ENCODE measurements around the gene MATN3. TPM values are rescaled to one million over a fixed set of nuclear protein-coding genes. Genes with fewer than 3 reads are reported as not detected.

The MATN3 gene
- total RNA-seq, 1 experiment from 2014 or later, result 3.5 TPM

DNA sequence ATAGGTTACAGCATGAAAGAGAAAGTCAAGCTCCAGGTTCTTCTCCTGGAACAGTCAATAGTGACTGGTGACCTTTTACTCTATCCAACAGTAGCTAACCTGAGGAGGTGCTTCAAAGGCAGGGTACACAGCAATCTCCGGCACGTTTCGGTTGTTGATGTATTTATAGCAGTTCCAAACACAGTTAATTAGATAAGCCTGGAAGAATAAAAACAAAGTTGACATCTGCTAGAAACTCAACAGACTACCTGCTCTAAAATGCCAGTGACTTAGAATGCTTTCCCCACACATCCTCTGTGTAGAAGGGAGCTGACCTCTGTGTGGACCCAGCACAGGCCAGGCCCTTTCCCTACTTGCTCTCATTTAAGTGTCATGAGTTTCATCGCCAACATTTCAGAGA, 21.8 kb upstream of the MATN3 start:
- DNase-seq (ENCODE audit: low read depth, low spot score) (no peak), ATAC-seq (no peak)
- Histone ChIP-seq H3K27me3 (ENCODE audit: control insufficient read depth, insufficient read depth, low read length) (no peaks in the 10 kb centered on the region), H3K9me3 (ENCODE audit: control insufficient read depth, insufficient read depth, low read depth, low read length) (no peaks in the 10 kb centered on the region), H3K36me3 (ENCODE audit: control insufficient read depth, insufficient read depth, low read length) (peaks cover 15% of the 10 kb centered on the region), H3K27ac (ENCODE audit: low read length) (no peak overlapping the region), H3K4me3 (ENCODE audit: low read depth in 2 of 2, low read length in 2 of 2) (no peak overlapping the region), H3K4me1 (ENCODE audit: control insufficient read depth, insufficient read depth, low read length) (no peaks in the 10 kb centered on the region)
- in situ Hi-C loops (cut with HindIII; ENCODE audit: low pct_unique_long_range_greater_than_20kb, low sequenced_read_pairs) (no loop called here), intact Hi-C loops (cut with micrococcal nuclease; ENCODE audit: unreplicated experiment) (no loop called here)
- CTCF ChIA-PET, result no interaction called here
- POLR2A ChIA-PET, result interaction anchor here (0.6 kb wide), 1 partner anchor 44 kb away, joined by 3 read pairs; no protein-coding TSS in a partner anchor
- TF ChIP-seq, protein P1, sequence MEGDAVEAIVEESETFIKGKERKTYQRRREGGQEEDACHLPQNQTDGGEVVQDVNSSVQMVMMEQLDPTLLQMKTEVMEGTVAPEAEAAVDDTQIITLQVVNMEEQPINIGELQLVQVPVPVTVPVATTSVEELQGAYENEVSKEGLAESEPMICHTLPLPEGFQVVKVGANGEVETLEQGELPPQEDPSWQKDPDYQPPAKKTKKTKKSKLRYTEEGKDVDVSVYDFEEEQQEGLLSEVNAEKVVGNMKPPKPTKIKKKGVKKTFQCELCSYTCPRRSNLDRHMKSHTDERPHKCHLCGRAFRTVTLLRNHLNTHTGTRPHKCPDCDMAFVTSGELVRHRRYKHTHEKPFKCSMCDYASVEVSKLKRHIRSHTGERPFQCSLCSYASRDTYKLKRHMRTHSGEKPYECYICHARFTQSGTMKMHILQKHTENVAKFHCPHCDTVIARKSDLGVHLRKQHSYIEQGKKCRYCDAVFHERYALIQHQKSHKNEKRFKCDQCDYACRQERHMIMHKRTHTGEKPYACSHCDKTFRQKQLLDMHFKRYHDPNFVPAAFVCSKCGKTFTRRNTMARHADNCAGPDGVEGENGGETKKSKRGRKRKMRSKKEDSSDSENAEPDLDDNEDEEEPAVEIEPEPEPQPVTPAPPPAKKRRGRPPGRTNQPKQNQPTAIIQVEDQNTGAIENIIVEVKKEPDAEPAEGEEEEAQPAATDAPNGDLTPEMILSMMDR (IDR thresholded peaks at IDR 0.05), result no peak
- no TSS peak for BruUV-seq (replicated peaks)

DNA sequence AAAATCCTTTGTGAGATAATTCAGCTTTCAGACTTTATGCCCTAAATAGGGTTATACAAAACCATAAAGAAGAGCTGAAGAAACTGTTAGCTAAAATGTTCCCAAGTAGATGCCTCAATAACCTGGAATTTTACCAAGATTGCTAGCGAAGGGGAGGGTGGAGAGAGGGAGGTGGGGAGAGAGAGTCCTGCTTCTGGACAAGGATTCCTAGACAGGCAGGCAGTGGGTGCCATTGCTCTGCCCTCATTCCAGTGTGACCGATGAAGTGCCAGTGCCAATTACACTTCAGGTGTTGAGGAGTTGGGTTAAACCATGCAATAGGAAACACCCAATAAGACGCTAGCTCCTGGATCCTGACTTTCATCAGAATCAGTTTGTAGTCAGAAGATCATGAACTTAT, 20.9 kb upstream of the MATN3 start:
- DNase-seq (ENCODE audit: low read depth, low spot score) (no peak), ATAC-seq (no peak)
- Histone ChIP-seq H3K27ac (ENCODE audit: low read length) (no peak overlapping the region), H3K4me3 (ENCODE audit: low read depth in 2 of 2, low read length in 2 of 2) (no peak overlapping the region), H3K36me3 (ENCODE audit: control insufficient read depth, insufficient read depth, low read length) (peaks cover 15% of the 10 kb centered on the region), H3K4me1 (ENCODE audit: control insufficient read depth, insufficient read depth, low read length) (no peaks in the 10 kb centered on the region), H3K9me3 (ENCODE audit: control insufficient read depth, insufficient read depth, low read depth, low read length) (no peaks in the 10 kb centered on the region), H3K27me3 (ENCODE audit: control insufficient read depth, insufficient read depth, low read length) (no peaks in the 10 kb centered on the region)
- TF ChIP-seq, protein P2, sequence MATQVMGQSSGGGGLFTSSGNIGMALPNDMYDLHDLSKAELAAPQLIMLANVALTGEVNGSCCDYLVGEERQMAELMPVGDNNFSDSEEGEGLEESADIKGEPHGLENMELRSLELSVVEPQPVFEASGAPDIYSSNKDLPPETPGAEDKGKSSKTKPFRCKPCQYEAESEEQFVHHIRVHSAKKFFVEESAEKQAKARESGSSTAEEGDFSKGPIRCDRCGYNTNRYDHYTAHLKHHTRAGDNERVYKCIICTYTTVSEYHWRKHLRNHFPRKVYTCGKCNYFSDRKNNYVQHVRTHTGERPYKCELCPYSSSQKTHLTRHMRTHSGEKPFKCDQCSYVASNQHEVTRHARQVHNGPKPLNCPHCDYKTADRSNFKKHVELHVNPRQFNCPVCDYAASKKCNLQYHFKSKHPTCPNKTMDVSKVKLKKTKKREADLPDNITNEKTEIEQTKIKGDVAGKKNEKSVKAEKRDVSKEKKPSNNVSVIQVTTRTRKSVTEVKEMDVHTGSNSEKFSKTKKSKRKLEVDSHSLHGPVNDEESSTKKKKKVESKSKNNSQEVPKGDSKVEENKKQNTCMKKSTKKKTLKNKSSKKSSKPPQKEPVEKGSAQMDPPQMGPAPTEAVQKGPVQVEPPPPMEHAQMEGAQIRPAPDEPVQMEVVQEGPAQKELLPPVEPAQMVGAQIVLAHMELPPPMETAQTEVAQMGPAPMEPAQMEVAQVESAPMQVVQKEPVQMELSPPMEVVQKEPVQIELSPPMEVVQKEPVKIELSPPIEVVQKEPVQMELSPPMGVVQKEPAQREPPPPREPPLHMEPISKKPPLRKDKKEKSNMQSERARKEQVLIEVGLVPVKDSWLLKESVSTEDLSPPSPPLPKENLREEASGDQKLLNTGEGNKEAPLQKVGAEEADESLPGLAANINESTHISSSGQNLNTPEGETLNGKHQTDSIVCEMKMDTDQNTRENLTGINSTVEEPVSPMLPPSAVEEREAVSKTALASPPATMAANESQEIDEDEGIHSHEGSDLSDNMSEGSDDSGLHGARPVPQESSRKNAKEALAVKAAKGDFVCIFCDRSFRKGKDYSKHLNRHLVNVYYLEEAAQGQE (IDR thresholded peaks at IDR 0.05; ENCODE audit: insufficient read depth in 1 of 2, low read depth in 2 of 2, low read length in 1 of 2), result no peak
- TF ChIP-seq, protein P1 (IDR thresholded peaks at IDR 0.05), result no peak
- TF ChIP-seq POLR2AphosphoS5 (IDR thresholded peaks at IDR 0.05; ENCODE audit: low read depth, low read length) (no peak), TCF7L2 (IDR thresholded peaks at IDR 0.05; ENCODE audit: low read depth, low read length) (no peak), SIN3A (IDR thresholded peaks at IDR 0.05; ENCODE audit: borderline replicate concordance, insufficient read depth, low read depth, low read length) (no peak)
- intact Hi-C loops (cut with micrococcal nuclease; ENCODE audit: unreplicated experiment) (no loop called here), in situ Hi-C loops (cut with HindIII; ENCODE audit: low pct_unique_long_range_greater_than_20kb, low sequenced_read_pairs) (no loop called here)
- ChIA-PET CTCF (no interaction called here), POLR2A (interaction anchor here (0.7 kb wide), 1 partner anchor 14 kb away, joined by 3 read pairs; no protein-coding TSS in a partner anchor)
- no TSS peak for BruUV-seq (replicated peaks)

Measured in Panc1 (cell line).